ENCODE results near the gene PDCL3.

The PDCL3 gene

DNA sequence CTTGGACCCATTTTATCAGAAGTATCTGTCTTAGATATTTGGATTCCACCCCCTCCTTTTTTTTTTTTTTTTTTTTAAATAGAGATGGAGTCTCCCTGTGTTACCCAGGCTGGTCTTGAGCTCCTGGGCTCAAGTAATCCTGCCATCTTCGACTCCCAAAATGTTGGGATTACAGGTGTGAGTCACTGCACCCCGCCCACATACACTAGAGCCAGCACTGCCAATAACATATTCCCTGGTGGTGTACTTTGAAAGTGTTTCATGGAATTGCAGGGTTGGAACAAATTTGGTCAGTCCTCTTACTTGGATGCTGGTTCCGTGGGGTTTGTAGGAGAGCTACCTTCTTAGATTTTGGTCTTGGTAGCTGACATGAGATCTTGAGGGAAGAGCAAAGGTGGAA is 15.0 kb downstream of the PDCL3 start:
- ATAC-seq (replicated peaks) = no peak
- Mint-ChIP-seq H3K36me3 (ENCODE audit: insufficient read depth) (peaks cover 37% of the 10 kb centered on the region), H3K9me3 (no peaks in the 10 kb centered on the region), H3K4me3 (no peak overlapping the region), H3K4me1 (ENCODE audit: low read depth in 2 of 2) (peaks cover 15 to 18% of the 10 kb centered on the region in 2 donors), H3K27me3 (no peaks in the 10 kb centered on the region), H3K27ac (peak overlapping the region; percentile 15 to 98)
- DNase-seq = no peak

GRCh38 chr2:100580367-100581276 is 17.8 kb downstream of the PDCL3 start:
- ATAC-seq (replicated peaks) (peak; percentile 79), DNase-seq (peak; percentile 51 to 70 (median 55))
- H3K4me1 Mint-ChIP-seq (ENCODE audit: low read depth in 2 of 2) = peaks cover 23 to 32% of the 10 kb centered on the region in 2 donors
- peak overlapping the region; percentile 98 to 99 for H3K27ac Mint-ChIP-seq
- no peaks in the 10 kb centered on the region for H3K9me3 Mint-ChIP-seq
- H3K4me3 Mint-ChIP-seq = peak overlapping the region; percentile 71 to 81
- no peaks in the 10 kb centered on the region for H3K27me3 Mint-ChIP-seq
- H3K36me3 Mint-ChIP-seq (ENCODE audit: insufficient read depth) = peaks cover 21% of the 10 kb centered on the region

- Mint-ChIP-seq H3K9me3 (no peaks in the 10 kb centered on the region), H3K36me3 (ENCODE audit: insufficient read depth) (peaks cover 18% of the 10 kb centered on the region), H3K4me1 (ENCODE audit: low read depth in 2 of 2) (peaks cover 23 to 32% of the 10 kb centered on the region in 2 donors), H3K4me3 (peak overlapping the region; percentile 71 to 81), H3K27ac (peak overlapping the region; percentile 98 to 99), H3K27me3 (no peaks in the 10 kb centered on the region)
- ATAC-seq (replicated peaks) (no peak), DNase-seq (no peak)
Observed at GRCh38 chr2:100581277-100581612, 18.5 kb downstream of the PDCL3 start.

DNA sequence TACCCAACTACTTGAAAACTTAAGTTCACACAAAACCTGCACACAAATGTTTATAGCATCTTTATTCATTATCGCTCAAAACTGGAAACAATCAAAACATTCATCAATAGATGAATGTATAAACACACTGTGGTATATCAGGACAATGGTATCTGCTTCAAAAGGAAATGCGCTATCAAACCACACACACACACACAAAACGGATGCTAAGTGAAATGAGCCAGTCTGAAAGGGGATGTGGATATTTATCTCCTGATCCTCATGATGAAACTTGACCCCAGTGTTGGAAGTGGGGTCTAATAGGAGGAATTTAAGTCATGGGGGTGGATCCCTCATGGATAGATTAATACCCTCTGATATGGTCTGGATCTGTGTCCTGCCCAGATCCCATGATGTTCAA is 22.0 kb downstream of the PDCL3 start:
- ATAC-seq (replicated peaks) = no peak
- no peak overlapping the region for H3K4me3 Mint-ChIP-seq
- peaks cover 15% of the 10 kb centered on the region for H3K36me3 Mint-ChIP-seq (ENCODE audit: insufficient read depth)
- peak overlapping the region in 1 of 2 donors; percentile 90 for H3K27ac Mint-ChIP-seq
- no peaks in the 10 kb centered on the region for H3K9me3 Mint-ChIP-seq
- no peak for DNase-seq
- no peaks in the 10 kb centered on the region for H3K27me3 Mint-ChIP-seq
- H3K4me1 Mint-ChIP-seq (ENCODE audit: low read depth in 2 of 2) = peaks cover 32 to 41% of the 10 kb centered on the region in 2 donors

DNA sequence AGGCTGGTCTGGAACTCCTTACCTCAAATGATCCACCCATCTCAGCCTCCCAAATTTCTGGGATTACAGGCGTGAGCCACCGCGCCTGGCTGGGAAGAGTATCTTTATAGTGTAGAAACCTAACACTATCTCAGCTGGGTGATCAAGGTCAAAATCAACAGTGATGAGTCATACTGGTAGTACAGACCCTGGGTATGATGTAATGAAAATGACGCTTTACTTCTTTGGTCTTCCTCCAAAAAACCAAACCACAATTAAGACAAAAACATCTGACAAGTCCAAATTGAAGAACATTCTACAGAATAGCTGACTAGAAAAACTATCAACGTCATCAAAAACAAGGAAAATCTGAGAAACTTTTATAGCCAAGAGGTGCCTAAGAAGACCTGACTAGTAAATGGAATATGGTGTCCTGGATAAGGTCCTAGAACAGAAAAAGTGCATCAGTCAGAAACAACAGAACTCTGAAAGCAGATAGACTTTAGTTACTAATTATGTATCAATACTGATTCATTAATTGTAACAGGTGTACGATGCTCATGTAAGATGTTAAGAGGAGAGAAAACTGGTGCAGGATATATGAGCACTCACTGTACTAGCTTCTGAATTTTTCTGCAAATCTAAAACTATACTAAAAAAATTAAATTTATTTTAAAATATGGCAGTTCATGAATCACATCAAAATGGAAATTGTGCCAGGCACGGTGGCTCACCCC is 25.4 kb downstream of the PDCL3 start:
- H3K27ac Mint-ChIP-seq = peak overlapping the region; percentile 47 to 79
- no peaks in the 10 kb centered on the region for H3K9me3 Mint-ChIP-seq
- H3K27me3 Mint-ChIP-seq = no peaks in the 10 kb centered on the region
- H3K4me3 Mint-ChIP-seq = peak overlapping the region; percentile 7 to 39
- ATAC-seq (replicated peaks) = peak; percentile 97
- H3K4me1 Mint-ChIP-seq (ENCODE audit: low read depth in 2 of 2) = peaks cover 21 to 31% of the 10 kb centered on the region in 2 donors
- DNase-seq = peak; percentile 26 to 36 (median 33)
- H3K36me3 Mint-ChIP-seq (ENCODE audit: insufficient read depth) = peaks cover 7% of the 10 kb centered on the region

DNA sequence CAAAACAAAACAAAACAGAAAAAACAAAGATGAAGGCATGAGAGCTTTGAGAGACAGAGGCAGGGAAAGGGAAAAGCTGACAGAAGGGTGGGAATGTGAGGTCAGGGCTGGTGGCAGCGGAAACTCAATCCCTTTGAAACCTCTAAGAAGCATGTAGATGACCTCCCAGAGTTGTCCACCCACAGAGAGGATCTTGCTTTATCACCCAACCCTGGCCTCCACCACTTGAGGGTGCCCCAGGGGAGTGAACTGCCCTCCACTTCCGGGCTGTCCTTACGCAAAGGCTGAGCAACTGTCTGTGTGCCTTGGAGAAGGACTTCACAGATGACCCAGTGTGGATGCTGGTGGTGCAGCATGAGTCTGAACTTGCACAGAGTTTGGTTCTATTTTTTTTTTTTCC is 26.7 kb downstream of the PDCL3 start:
- Mint-ChIP-seq H3K4me3 (no peak overlapping the region), H3K36me3 (ENCODE audit: insufficient read depth) (peaks cover 10% of the 10 kb centered on the region), H3K27me3 (no peaks in the 10 kb centered on the region), H3K4me1 (ENCODE audit: low read depth in 2 of 2) (peaks cover 19 to 31% of the 10 kb centered on the region in 2 donors), H3K27ac (peak overlapping the region; percentile 47 to 89), H3K9me3 (no peaks in the 10 kb centered on the region)
- ATAC-seq (replicated peaks) = no peak
- no peak for DNase-seq

- Mint-ChIP-seq H3K27me3 (no peaks in the 10 kb centered on the region), H3K27ac (no peak overlapping the region), H3K9me3 (no peaks in the 10 kb centered on the region), H3K4me3 (no peak overlapping the region), H3K4me1 (ENCODE audit: low read depth in 2 of 2) (peaks cover 15 to 25% of the 10 kb centered on the region in 2 donors), H3K36me3 (ENCODE audit: insufficient read depth) (peaks cover 6% of the 10 kb centered on the region)
- no peak for DNase-seq
- ATAC-seq (replicated peaks) = no peak
Observed at GRCh38 chr2:100592226-100592625, 29.4 kb downstream of the PDCL3 start.

- peaks cover 5 to 12% of the 10 kb centered on the region in 2 donors for H3K4me1 Mint-ChIP-seq (ENCODE audit: low read depth in 2 of 2)
- peaks cover 2% of the 10 kb centered on the region for H3K36me3 Mint-ChIP-seq (ENCODE audit: insufficient read depth)
- DNase-seq (no peak), ATAC-seq (replicated peaks) (no peak)
- H3K27me3 Mint-ChIP-seq = no peaks in the 10 kb centered on the region
- H3K27ac Mint-ChIP-seq = no peak overlapping the region
- H3K9me3 Mint-ChIP-seq = no peaks in the 10 kb centered on the region
- no peak overlapping the region for H3K4me3 Mint-ChIP-seq
Observed at GRCh38 chr2:100596465-100596864, 33.7 kb downstream of the PDCL3 start.

GRCh38 chr2:100599566-100599965 is 36.8 kb downstream of the PDCL3 start:
- H3K4me3 Mint-ChIP-seq = no peak overlapping the region
- peaks cover 2 to 5% of the 10 kb centered on the region in 2 donors for H3K4me1 Mint-ChIP-seq (ENCODE audit: low read depth in 2 of 2)
- no peaks in the 10 kb centered on the region for H3K36me3 Mint-ChIP-seq (ENCODE audit: insufficient read depth)
- DNase-seq = no peak
- no peaks in the 10 kb centered on the region for H3K9me3 Mint-ChIP-seq
- no peak for ATAC-seq (replicated peaks)
- H3K27me3 Mint-ChIP-seq = no peaks in the 10 kb centered on the region
- H3K27ac Mint-ChIP-seq = no peak overlapping the region

DNA sequence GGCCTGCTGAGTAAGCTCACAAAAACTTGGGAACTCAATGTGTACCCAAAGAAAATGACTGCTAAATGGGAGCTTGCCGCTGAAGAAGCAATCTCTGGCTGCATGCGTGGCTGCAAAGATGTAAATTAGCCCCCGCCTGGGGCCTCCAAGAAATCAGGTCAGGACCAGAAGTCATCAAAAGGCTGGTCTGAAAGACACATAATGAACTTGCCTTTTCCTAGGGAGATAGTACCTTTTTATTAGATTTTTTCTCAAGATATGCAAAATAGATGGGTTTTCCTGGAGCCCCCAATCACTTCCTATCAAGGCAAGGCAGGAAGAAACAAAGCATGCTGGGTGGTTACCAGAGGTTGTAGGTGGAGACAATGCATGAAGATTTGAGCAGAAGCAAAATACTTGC is 38.9 kb downstream of the PDCL3 start:
- Mint-ChIP-seq H3K9me3 (no peaks in the 10 kb centered on the region), H3K4me3 (no peak overlapping the region), H3K27ac (no peak overlapping the region), H3K4me1 (ENCODE audit: low read depth in 2 of 2) (peaks cover under 1% of the 10 kb centered on the region in 2 donors), H3K36me3 (ENCODE audit: insufficient read depth) (no peaks in the 10 kb centered on the region), H3K27me3 (peaks cover 2 to 4% of the 10 kb centered on the region in 2 donors)
- DNase-seq = no peak
- no peak for ATAC-seq (replicated peaks)

GRCh38 chr2:100603414-100603813 is 40.6 kb downstream of the PDCL3 start:
- Mint-ChIP-seq H3K4me3 (no peak overlapping the region), H3K27ac (no peak overlapping the region), H3K4me1 (ENCODE audit: low read depth in 2 of 2) (peaks cover 5% of the 10 kb centered on the region in 2 donors), H3K36me3 (ENCODE audit: insufficient read depth) (no peaks in the 10 kb centered on the region), H3K27me3 (peaks cover 7 to 11% of the 10 kb centered on the region in 2 donors), H3K9me3 (no peaks in the 10 kb centered on the region)
- DNase-seq = no peak
- no peak for ATAC-seq (replicated peaks)

DNA sequence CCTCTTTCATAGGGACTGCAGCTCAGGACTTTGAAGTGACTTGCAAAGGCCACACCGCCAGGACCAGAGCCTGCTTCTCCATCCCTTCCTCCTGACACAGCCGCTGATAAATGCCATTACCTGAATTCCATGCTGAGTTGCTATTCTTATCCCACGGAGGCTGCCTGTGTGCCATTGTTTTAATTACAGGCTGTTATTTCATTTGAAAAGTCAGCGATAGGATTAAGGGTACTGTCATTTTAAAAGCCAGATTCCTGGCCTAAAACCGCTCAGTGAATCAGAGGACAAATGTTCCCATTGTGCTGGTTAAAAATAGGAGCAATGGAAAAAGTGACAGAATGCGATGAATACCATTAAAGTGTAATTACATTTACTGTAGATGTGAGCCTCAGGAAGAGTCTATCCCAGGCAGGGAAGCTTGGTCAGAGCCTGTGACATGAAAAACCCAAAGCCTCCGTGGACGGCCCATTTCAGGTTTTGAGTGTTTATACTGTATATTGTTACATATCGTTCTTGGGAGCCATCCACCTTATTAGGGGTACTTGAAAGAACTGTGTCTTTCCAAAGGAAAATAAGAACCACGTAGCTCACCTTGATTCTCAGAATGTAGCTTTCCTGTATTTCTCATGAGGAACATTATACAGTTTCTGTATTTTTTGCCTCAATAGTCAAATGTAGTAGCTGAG is 41.3 kb downstream of the PDCL3 start:
- Mint-ChIP-seq H3K36me3 (ENCODE audit: insufficient read depth) (no peaks in the 10 kb centered on the region), H3K27ac (no peak overlapping the region), H3K27me3 (peaks cover 7 to 11% of the 10 kb centered on the region in 2 donors), H3K9me3 (no peaks in the 10 kb centered on the region), H3K4me1 (ENCODE audit: low read depth in 2 of 2) (peaks cover 5% of the 10 kb centered on the region in 2 donors), H3K4me3 (no peak overlapping the region)
- DNase-seq (no peak), ATAC-seq (replicated peaks) (no peak)

- no peak overlapping the region for H3K4me3 Mint-ChIP-seq
- H3K9me3 Mint-ChIP-seq = no peaks in the 10 kb centered on the region
- no peaks in the 10 kb centered on the region for H3K36me3 Mint-ChIP-seq (ENCODE audit: insufficient read depth)
- DNase-seq (no peak), ATAC-seq (replicated peaks) (no peak)
- H3K27ac Mint-ChIP-seq = peak overlapping the region in 1 of 2 donors; percentile 47
- H3K27me3 Mint-ChIP-seq = peaks cover 7 to 11% of the 10 kb centered on the region in 2 donors
- H3K4me1 Mint-ChIP-seq (ENCODE audit: low read depth in 2 of 2) = peaks cover 5% of the 10 kb centered on the region in 2 donors
Observed at GRCh38 chr2:100606332-100606725, 43.5 kb downstream of the PDCL3 start.
